ENCODE measurements around the gene MADD. TPM values are rescaled to one million over a fixed set of nuclear protein-coding genes. Genes with fewer than 3 reads are reported as not detected.

The MADD gene
- total RNA-seq, 1 donor from 2014 or later = 25.3 TPM

GRCh38 chr11:47379317-47379716, 109.4 kb downstream of the MADD start:
- no peak for DNase-seq (ENCODE audit: low spot score)

Other genes with a start within 250 kb of the MADD start
- gene ARFGAP2, start 93.3 kb upstream of the MADD start, total RNA-seq (ENCODE audit: insufficient read depth, low replicate concordance) = 72.5 TPM
- 23.4 TPM for gene PACSIN3, start 83.7 kb upstream of the MADD start, total RNA-seq (ENCODE audit: insufficient read depth, low replicate concordance)
- gene DDB2, start 55.2 kb upstream of the MADD start, total RNA-seq (ENCODE audit: insufficient read depth, low replicate concordance) = 20.7 TPM
- gene ACP2, start 21.3 kb upstream of the MADD start, total RNA-seq (ENCODE audit: insufficient read depth, low replicate concordance) = 77.3 TPM
- gene NR1H3, start 12.1 kb upstream of the MADD start, total RNA-seq (ENCODE audit: insufficient read depth, low replicate concordance) = 18.5 TPM
- gene MYBPC3, start 82.6 kb downstream of the MADD start, total RNA-seq (ENCODE audit: insufficient read depth, low replicate concordance) = 1.2 TPM
- gene SPI1, start 108.4 kb downstream of the MADD start, total RNA-seq (ENCODE audit: insufficient read depth, low replicate concordance) = 8.2 TPM
- 74.6 TPM for gene SLC39A13, start 138.5 kb downstream of the MADD start, total RNA-seq (ENCODE audit: insufficient read depth, low replicate concordance)
- gene PSMC3, start 156.3 kb downstream of the MADD start, total RNA-seq (ENCODE audit: insufficient read depth, low replicate concordance) = 79.9 TPM
- gene RAPSN, start 179.0 kb downstream of the MADD start, total RNA-seq (ENCODE audit: insufficient read depth, low replicate concordance) = 0.96 TPM

All from umbilical cord (tissue), 2 donors.